ENCODE measurements around the gene BCAP31.
"Not testable (repeated sequence)": the region's sequence is repeated elsewhere in the genome, so short reads cannot be mapped to it uniquely, and the experiment has no call there.

Gene BCAP31

GRCh38 chrX:153692611-153693156 lies 31.5 kb downstream of the BCAP31 start:
- no peak for DNase-seq

GRCh38 chrX:153692003-153692402 lies 32.2 kb downstream of the BCAP31 start:
- no peak for DNase-seq

- not testable (repeated sequence) for DNase-seq
Measured at GRCh38 chrX:153691032-153691827, 33.0 kb downstream of the BCAP31 start.

- no peak for DNase-seq
Measured at GRCh38 chrX:153690466-153690865, 33.7 kb downstream of the BCAP31 start.

GRCh38 chrX:153689654-153690465 lies 34.3 kb downstream of the BCAP31 start:
- DNase-seq = no peak

- no peak for DNase-seq
Measured at GRCh38 chrX:153688911-153689590, 35.1 kb downstream of the BCAP31 start.

- DNase-seq = no peak
Measured at GRCh38 chrX:153688506-153688905, 35.7 kb downstream of the BCAP31 start.

GRCh38 chrX:153688071-153688470 lies 36.1 kb downstream of the BCAP31 start:
- no peak for DNase-seq

GRCh38 chrX:153687121-153688039 lies 36.8 kb downstream of the BCAP31 start, which contains the start of gene SLC6A8:
Gene SLC6A8, plus strand, starts transcription at chrX:153687926. Its CDS starts 649 bp downstream, at chrX:153688575.
- DNase-seq = no peak

- DNase-seq = no peak
Measured at GRCh38 chrX:153686711-153687110, 37.5 kb downstream of the BCAP31 start.

- DNase-seq = no peak
Measured at GRCh38 chrX:153685751-153686696, 38.2 kb downstream of the BCAP31 start.

- DNase-seq = no peak
Measured at GRCh38 chrX:153685156-153685536, 39.0 kb downstream of the BCAP31 start.

- DNase-seq = no peak
Measured at GRCh38 chrX:153684467-153685155, 39.6 kb downstream of the BCAP31 start.

- DNase-seq = not testable (repeated sequence)
Measured at GRCh38 chrX:153683486-153683885, 40.7 kb downstream of the BCAP31 start.

GRCh38 chrX:153681175-153681574 lies 43.0 kb downstream of the BCAP31 start:
- DNase-seq = no peak

GRCh38 chrX:153674219-153674851 lies 49.9 kb downstream of the BCAP31 start:
- no peak for DNase-seq

GRCh38 chrX:153673428-153674218 lies 50.6 kb downstream of the BCAP31 start, which contains the start of gene PNCK:
Gene PNCK, minus strand, starts transcription at chrX:153673813. Its CDS starts 737 bp downstream, at chrX:153673076.
- DNase-seq = no peak

Data from NCI-H187 treated with DMSO at 0.1 percent for 48 hours (cell line).